SIG-M5 treated with dmso at 0.1 percent for 504 hours (cell line): Measurements from ENCODE around the gene YEATS2.

Source experiments
- DNase-seq: peaks from one replicate; lab custom pipeline; 2025; ENCODE audit not compliant: unreplicated experiment; lab: John Stamatoyannopoulos, UW

The YEATS2 gene

GRCh38 chr3:183828538-183828870, 130.9 kb downstream of the YEATS2 start:
- no peak for DNase-seq

GRCh38 chr3:183829466-183829865, 131.9 kb downstream of the YEATS2 start:
- no peak for DNase-seq

GRCh38 chr3:183830187-183830586, 132.6 kb downstream of the YEATS2 start:
- DNase-seq, result no peak

- no peak for DNase-seq
These were observed 135.9 kb downstream of the YEATS2 start for GRCh38 chr3:183833516-183833915.

- no peak for DNase-seq
These were observed 139.8 kb downstream of the YEATS2 start for GRCh38 chr3:183837390-183837789.

GRCh38 chr3:183837894-183838293, 140.3 kb downstream of the YEATS2 start:
- no peak for DNase-seq

- DNase-seq, result no peak
These were observed 142.2 kb downstream of the YEATS2 start for GRCh38 chr3:183839751-183840150.

GRCh38 chr3:183844606-183845005, 147.0 kb downstream of the YEATS2 start:
- peak; percentile 29 for DNase-seq

GRCh38 chr3:183845090-183845489, 147.5 kb downstream of the YEATS2 start:
- peak; percentile 24 for DNase-seq

- DNase-seq, result peak; percentile 43
These were observed 148.2 kb downstream of the YEATS2 start for GRCh38 chr3:183845608-183846288.

GRCh38 chr3:183854318-183855035, 156.9 kb downstream of the YEATS2 start:
- peak; percentile 42 for DNase-seq

- DNase-seq, result no peak
These were observed 160.3 kb downstream of the YEATS2 start for GRCh38 chr3:183857863-183858262.
